GM19324 (cell line): ENCODE data around the gene ZNF746.

Source experiments
- ATAC-seq: cut with Tn5 transposase; IDR thresholded peaks from one replicate; pipeline ENCODE4 v1.9.1; 2021; ENCODE audit warnings: mild to moderate bottlenecking, moderate library complexity; ENCODE audit not compliant: unreplicated experiment, low FRiP score

The ZNF746 gene

DNA sequence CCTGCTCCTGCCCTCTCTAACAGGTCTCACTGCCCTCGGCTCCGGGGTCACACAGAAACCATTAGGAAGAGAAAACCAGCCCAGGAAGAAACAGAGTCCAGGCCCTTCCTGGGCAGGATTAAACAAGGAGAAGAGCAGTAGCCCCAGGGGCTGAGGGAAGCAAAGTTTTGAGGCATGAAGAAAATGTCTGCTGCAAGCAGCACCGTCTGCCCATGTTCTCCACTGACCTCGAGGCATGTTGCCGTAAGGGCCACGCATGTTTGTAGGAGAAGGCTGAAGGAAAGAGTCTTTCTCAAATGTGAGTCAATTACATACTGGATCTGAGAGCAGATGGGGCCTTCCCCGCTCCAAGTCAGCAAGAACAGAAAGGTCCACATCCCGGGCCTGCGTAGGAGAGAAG, 4.2 kb downstream of the ZNF746 start:
- ATAC-seq, result no peak

DNA sequence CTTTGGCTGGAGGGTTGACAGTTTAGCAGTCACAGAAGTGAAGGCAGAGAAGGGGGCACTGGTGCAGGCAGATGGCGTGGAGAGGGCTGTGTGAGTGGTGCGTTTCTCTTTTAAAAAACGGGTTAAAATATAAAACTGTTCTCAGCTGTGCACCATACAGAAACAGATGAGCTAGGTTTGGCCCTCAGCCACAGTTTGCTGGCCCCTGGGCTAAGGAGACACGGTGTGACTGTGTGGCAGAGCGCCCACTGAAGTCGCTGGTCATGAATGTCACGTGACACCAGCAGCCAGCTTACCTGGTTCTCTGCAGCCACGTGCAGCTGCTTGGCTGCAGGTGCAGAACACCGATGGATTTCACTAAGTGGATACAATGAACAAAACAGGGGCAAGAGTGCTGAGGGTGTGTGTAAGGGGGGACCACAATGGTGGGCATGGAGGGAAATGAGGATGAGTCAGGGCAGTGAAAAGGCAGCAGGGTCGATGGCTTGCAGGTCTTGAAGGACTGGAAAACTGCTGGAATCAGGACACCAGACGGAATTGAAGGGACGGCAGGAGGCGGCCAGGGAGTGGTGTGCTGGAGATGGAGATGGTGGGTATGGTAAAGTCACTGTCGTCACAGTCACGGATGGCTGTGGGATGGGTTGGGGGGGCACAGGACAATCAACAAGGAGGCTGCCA, 7.4 kb downstream of the ZNF746 start:
- no peak for ATAC-seq

DNA sequence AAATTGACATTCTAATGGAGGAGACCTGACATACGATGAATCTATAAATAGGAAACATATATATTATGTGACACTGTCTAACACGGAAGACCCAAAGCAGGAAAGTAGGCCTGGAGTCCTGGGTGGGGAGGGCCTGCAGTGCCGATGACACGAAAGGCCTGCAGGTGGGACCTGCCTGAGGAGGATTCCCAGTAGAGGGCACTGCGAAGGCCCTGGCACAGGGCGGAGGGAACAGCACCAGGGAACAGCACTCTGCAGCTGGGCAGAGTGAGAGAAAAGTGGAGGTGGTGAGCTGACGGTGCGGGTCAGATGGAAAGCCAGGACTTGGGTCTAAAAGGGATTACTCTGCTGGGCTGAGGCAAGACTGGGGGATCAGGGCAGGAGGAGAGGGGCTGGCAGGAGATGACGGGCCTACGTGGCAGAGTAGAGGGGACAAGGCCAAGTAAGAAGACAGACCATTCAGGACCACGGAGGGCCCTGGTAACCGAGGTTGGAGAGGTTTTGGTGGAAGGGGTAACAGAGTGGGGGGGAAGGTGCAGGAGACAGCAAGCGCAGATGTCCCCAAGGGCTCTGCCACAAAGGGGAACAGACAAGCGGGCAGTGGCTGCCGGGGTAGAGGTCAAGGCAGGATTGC, 8.1 kb downstream of the ZNF746 start:
- ATAC-seq, result no peak

DNA sequence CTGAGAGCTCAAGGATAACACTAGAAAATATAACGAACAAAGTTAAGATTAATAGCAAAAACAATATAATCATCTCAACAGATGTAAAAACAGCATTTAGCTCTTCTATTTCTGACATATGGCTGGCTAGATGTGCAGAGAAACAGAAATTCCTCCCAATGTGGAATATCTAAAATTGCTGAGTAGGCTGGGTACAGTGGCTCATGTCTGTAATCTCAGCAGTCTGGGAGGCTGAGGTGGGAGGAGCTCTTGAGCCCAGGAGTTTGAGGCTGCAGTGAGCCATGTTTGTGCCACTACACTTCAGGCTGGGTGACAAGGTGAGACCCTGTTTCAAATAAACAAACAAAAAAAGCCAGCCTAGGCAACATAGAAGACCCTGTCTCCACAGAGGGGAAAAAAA, 18.0 kb downstream of the ZNF746 start:
- ATAC-seq, result no peak

DNA sequence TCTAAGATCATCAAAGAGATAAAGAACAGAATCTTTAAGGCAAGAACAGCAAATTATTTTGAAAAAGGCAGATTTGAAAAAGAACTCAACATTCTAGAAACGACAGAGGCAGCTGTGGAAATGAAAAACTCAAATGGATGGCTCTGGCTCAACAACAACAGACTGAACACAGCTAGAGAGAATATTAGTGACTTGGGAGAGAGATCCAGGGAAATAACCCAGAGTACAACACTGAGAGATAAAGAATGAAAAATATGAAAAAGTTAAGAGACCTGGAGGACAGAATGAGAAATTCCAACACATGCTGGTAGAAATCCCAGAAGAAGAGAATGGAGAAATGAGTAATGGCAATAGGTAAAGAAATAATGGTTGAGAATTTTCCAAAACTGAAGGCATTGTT, 18.9 kb downstream of the ZNF746 start:
- ATAC-seq, result no peak

DNA sequence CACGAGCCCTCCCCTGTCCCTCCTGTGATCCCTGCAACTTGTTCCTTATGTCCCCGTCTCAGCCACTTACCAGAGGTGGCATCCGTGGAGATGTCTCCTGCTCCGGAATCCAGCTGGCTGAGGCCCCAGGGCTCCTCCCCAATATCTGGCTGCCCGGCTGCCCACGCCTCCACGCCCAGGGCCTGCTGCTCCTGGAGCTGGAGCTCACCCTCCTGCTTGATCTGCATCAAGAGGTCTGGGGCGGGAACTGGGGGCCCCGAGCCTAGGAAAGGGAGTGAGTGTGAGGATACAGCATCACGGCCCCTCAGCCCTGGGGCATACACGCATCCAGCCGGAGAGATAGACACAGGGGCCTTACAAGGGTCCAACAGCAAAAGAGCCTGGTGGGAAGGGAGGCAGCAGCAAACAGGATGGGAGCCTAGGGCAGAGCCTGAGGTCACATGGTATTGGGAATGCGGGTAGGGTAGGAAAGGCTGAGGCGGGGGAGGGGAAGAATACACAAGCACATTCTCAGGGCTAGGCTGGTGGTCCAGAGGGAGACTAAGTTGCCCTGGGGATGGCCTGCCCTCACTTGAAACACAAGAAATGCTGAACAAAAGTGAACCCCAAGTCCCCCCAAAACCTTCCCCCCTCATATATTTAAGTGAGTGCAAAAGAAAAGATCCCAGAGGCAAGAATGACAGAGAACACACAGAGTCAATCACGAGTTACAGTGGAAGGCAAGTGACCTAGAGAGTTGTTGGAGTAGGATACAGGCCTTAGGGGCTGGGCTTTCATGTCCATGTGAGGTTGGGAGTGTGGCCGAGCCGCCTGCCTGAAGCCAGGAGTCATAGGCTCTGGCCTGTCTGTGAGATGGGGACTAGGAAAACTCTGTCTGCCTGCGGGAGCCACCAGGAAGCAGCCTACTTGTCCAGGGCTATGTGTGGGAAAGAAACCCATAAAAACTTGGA, 19.8 kb downstream of the ZNF746 start:
- no peak for ATAC-seq

DNA sequence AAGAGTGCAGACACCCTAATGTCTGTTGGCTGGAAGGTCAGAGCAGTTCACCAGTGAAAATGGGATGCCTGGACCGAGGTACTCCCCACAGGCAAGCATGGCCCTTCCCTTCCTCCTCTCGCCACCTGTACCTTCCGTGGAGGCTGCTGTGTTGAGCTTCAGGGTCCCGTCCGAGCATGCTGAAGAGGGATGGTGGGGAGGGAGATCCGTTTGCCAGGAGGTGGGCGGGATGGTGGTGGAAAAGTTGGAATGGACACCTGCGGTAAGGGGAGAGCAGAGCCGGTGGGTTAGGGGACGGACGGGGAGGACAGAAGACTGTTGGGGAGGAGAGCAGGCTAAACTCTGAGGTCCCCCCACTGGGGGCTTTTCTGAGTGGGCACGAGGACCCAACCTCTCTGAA, 20.8 kb downstream of the ZNF746 start:
- ATAC-seq, result no peak

DNA sequence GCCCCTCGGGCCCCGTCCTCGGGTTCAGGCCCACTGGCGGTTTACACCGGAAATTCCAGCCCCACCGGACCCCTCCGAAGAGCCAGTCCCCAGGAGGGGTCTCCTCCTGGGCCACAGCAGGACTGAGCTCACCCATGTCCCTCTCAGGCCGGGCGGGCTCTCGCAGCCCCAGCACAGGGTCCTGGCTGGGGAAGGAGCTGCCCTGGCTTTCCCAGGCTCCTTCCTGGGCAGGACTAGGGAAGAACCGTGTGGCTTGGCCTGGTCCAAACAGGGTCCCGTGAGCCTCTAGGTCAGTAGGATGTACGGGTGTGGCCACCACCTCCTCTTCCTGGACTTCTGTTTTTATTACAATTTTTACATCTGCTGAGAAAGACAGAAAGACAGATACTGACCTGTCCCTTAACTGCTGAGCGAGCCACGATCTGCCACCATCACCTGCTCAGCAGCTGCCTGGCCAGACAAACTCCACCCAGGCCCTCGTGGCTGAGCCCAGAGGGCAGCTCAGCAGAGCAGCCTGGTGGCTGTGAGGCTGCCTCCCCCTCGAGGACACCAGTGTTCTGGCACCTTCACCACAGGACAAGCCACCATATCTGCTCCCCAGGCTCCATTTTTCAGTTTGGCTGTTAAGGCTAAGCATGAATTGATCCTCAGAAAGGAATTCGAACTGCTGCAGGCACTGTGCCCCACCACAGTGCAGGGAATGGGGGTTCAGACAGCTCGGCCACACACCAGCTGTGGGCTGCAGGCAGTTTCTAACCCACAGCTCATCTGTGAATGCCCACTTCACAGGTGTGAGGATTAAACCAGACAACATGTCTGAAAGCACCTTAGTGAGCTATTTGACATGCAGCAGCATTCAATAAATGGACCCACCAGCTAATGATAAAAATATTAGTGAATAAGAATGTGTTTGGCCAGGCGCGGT, 22.2 kb downstream of the ZNF746 start:
- ATAC-seq, result no peak

DNA sequence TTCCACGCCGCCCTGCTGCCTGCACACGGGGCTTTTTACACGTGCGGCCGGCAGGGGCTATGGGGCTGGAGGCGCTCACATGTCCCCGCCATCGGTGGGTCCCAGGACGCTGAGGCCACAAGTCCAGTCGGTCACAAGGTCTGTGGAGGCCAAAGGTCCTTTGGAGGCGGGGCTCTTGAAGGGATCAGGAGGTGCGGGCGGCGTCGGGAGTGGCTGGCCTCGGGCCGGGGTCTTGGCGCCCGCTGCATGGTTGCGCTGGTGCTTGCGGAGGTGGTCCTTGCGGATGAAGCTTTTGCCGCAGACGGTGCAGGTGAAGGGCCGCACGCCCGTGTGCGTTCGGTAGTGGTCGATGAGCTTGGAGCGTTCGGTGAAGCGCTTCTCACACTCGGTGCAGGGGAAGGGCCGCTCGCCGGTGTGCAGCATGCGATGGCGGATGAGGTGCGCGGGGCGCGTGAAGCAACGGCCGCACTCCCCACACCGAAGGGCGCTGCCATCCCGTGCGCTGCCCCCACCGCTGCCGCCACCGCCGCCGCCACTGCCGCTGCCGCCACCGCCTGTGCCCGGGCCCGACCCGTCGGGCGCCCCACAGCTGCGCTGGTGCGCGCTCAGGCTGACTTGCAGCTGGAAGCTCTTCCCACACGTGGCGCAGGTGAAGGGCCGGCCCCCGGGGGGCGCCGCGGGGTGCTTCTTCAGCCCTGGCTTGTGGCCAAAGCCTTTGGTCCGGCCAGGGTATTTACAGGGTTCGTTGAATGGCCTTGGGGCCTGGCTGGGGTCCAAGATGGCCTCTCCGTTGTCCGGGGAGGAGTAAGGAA, 23.1 kb downstream of the ZNF746 start:
- ATAC-seq, result no peak

DNA sequence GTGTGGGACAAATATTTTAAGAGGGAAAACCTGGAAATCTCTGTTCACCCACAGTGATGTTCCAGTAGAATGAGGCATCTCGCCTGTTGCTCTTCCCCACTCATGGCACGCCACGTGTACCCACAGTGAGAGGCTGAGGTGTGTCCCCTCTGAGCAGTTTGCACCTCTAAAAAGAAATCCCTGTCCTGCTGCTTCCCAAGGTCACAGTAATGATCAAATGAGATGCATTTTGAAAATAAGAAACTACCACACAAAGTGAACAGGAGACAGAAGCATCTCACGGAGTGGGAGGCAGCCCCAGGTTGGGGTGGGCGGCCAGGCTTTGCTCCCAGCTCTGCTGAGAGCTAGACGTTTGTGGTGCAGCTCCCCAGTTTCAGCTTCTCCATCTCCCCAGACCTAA, 24.4 kb downstream of the ZNF746 start:
- no peak for ATAC-seq

DNA sequence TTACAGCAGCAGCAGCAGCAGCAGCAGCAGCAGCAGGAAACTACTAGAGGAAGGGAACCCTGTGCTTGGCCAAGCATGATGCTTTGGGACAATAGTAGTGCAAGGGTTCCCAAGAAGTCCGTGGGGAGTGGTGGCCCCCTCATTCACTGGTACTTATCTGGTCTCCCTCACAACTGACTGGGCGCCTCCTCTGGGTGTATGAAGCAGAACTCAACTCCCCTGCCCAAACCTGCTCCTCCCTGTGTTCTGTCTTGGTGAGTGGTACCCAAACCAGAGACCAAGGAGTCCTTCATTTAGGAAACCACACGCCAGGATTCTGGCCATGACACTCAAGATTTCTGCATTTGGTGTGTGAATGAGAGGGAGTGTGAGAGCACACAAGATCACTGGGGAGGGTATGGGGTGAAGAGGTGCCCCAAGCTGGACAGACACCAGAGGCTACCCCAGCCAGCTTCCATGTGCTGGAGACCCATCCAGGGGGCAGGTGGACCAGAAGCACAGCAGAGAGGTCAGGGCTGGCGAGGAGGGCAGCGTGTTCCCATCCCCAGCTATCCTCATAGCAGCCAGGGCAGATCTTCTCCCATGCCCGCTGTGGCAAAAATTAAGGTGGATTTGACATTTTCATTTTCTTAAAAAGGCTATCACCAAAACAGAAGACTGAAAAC, 26.2 kb downstream of the ZNF746 start:
- no peak for ATAC-seq

DNA sequence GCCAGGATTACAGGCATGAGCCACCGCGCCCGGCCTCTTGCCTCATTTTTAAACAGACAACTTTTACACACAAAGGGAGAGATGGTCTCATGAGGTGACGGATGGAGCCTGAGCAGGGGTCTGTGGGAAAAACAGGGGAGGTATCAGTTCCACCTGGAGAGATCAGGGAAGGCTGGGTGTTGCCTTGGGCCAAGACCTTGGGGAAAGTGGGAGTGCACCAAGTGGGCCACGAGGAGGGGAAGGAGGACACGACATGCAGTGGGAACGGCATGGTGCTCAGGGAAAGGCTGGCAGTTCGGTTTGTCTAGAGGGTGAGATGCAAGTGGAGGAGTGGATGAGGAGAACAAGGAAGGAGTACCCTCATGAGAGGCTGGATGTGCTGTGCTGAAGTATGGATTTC, 27.8 kb downstream of the ZNF746 start:
- ATAC-seq, result no peak

DNA sequence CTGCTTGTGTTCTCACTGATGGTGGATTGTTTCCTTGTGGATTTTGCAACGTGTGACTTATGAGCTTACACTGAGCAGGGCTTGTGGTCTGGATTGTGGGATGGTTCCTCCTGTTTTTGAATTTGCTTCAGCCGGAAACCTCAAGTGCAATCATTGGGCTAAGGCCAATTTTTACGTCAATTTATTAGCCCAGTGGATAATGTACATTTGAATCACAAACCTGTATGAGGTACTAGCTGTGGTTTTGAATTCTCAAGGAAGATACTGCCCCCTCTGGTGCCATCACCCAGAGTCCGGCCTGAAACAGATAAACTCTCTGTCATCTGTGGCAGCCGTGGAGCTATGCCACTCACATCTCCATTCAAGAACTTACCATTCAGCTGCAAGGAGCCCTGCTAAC, 29.4 kb downstream of the ZNF746 start:
- ATAC-seq, result no peak

DNA sequence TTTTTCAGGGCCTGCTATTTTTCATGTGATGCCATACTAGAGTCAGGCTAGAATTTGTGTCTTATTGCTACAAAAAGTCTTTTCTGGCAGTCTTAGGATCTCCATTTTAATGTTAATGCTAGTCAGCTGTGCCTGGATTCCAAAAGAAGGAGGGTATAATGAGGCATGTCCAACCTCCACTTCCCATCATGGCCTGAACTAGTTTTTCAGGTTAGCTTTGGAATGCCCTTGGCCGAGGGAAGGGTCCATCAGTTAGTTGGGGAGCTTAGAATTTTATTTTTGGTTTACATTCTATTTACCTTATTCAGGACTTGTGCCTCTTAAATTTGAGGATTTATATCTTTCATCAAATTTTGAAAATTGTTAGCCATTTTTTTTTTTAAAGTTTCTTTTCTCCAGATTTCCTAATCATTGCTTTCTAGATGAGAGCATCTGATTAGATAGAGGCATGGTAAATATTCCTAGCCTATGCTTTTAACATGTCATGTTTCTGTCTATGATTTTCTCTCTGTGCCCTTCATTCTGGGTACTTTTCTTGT, 30.2 kb downstream of the ZNF746 start:
- ATAC-seq, result no peak

DNA sequence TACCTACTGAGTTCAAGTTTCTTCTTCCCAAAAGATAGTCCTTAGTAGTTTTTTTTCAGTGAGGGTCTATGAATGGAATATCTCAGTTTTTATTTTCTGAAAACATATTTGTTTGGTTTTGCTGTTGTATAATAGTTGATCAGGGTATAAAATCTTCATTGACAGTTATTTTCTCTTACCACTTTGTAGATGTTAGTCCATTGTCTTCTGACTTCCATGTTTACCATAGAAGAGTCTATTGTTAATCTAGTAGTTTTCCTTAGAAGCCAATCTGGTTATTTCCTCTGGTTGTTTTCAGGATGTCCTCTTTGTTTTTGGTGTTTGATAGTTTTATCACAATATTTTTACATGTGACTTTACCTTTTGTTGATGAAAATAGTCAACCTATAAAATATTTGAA, 31.2 kb downstream of the ZNF746 start:
- no peak for ATAC-seq

DNA sequence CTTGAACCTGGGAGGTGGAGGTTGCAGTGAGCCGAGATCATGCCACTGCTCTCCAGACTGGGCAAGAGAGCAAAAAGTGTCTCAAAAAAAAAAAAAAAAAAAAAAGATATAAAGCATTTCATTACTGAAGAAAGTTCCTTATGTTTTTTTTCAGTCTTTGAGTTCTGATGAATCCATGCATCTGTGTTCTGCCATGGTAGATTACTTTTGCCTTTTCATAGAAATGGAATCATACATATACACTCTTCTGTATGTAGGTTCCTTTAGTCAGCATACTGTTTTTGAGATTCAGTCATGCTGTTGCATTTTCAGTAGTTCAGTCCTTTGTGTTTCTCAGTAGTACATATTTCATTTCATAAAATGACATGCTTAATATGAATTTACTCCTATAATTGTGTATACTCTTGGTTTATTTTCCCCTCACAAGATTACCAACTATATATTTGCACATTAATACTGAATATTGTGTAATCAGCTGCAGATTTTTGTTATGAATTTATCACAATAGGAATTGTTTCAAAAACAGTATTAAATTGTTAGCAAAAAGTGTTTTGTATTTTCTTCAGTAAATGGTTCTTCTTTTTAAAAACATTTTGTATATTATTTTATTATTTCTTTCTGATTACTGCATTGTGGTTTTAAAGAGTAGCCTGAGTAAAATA, 34.0 kb downstream of the ZNF746 start:
- no peak for ATAC-seq

DNA sequence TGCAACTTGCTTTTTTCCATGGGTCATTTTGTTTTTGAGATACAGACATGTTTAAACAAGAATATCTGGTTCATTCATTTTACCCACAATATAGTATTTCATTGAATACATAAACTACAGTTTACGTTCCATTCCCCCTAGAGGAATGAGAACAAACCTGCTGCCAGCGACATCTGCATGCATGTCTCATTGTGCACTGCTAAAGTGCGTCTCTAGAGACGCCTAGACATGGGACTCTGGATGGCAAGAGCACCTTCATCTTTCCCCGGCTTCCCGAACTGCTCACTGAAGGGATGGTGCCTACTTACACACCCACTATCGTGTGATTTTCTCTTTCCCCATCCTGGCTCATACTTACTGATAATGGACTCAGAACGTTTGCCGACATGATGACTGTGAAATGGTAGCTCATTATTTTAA, 35.5 kb downstream of the ZNF746 start:
- no peak for ATAC-seq
